ENCODE results near the gene CSH1.
"Not testable (repeated sequence)": the region's sequence is repeated elsewhere in the genome, so short reads cannot be mapped to it uniquely, and the experiment has no call there.

CSH1 gene

GRCh38 chr17:63918305-63918704, 21.9 kb upstream of the CSH1 start:
- no peak for DNase-seq (ENCODE audit: low read depth)
- no peak for TF ChIP-seq CTCF (IDR thresholded peaks at IDR 0.05; ENCODE audit: insufficient read depth, low read depth, low read length, missing control alignments)
- no peak overlapping the region for H3K4me3 ChIP-seq (ENCODE audit: low read length)

- DNase-seq (ENCODE audit: low read depth) = no peak
- H3K4me3 ChIP-seq (ENCODE audit: low read length) = no peak overlapping the region
- no peak for TF ChIP-seq CTCF (IDR thresholded peaks at IDR 0.05; ENCODE audit: insufficient read depth, low read depth, low read length, missing control alignments)
These were observed 21.3 kb upstream of the CSH1 start for GRCh38 chr17:63917646-63918045.

GRCh38 chr17:63917206-63917605, 20.8 kb upstream of the CSH1 start:
- not testable (repeated sequence) for H3K4me3 ChIP-seq (ENCODE audit: low read length); DNase-seq (ENCODE audit: low read depth)

GRCh38 chr17:63916566-63917185, 20.3 kb upstream of the CSH1 start:
- no peak overlapping the region for H3K4me3 ChIP-seq (ENCODE audit: low read length)
- TF ChIP-seq CTCF (IDR thresholded peaks at IDR 0.05; ENCODE audit: insufficient read depth, low read depth, low read length, missing control alignments) = no peak
- DNase-seq (ENCODE audit: low read depth) = no peak

- H3K4me3 ChIP-seq (ENCODE audit: low read length); DNase-seq (ENCODE audit: low read depth): not testable (repeated sequence)
These were observed 19.4 kb upstream of the CSH1 start for GRCh38 chr17:63915753-63916152.

- H3K4me3 ChIP-seq (ENCODE audit: low read length) = no peak overlapping the region
- TF ChIP-seq CTCF (IDR thresholded peaks at IDR 0.05; ENCODE audit: insufficient read depth, low read depth, low read length, missing control alignments) = no peak
- no peak for DNase-seq (ENCODE audit: low read depth)
These were observed 18.1 kb upstream of the CSH1 start for GRCh38 chr17:63914471-63914870.

GRCh38 chr17:63911657-63912100, 15.3 kb upstream of the CSH1 start:
- no peak overlapping the region for H3K4me3 ChIP-seq (ENCODE audit: low read length)
- peak; percentile 36 for DNase-seq (ENCODE audit: low read depth)
- peak; percentile 71 for TF ChIP-seq CTCF (IDR thresholded peaks at IDR 0.05; ENCODE audit: insufficient read depth, low read depth, low read length, missing control alignments)

GRCh38 chr17:63911041-63911635, 14.8 kb upstream of the CSH1 start, which contains the start of gene CSHL1:
CSHL1 (minus strand) TSS chr17:63911258; CDS start chr17:63911196, 62 bp downstream.
- no peak within 1 kb of the TSS for H3K4me3 ChIP-seq (ENCODE audit: low read length)
- DNase-seq (ENCODE audit: low read depth) = no peak
- TF ChIP-seq CTCF (IDR thresholded peaks at IDR 0.05; ENCODE audit: insufficient read depth, low read depth, low read length, missing control alignments) = no peak

All from epithelial cell of esophagus (primary cell).